Right cardiac atrium (tissue), 5 donors: ENCODE results near the gene VGF. TPM values are rescaled to one million over a fixed set of nuclear protein-coding genes. Genes with fewer than 3 reads are reported as not detected.

Source experiments
- ATAC-seq, 2 donors: fragments of 200-7000 bp; cut with Tn5 transposase; one replicate each; pipeline versions ENCODE4 v1.8.0 to v1.9.1; 2020; ENCODE audit warnings: moderate library complexity in 2 of 2, mild to moderate bottlenecking in 1 of 2
- DNase-seq, 3 donors: peaks; one replicate each; pipeline ENCODE4 v3.0.0-alpha.2; 2020
- H3K27ac ChIP-seq: one replicate; pipeline ENCODE4 v1.5.1; 2013; ENCODE audit warnings: mild to moderate bottlenecking, low read length, control low read depth, moderate library complexity
- H3K27me3 ChIP-seq: one replicate; pipeline ENCODE4 v1.6.1; 2013; ENCODE audit not compliant: control insufficient read depth, insufficient read depth
- H3K4me1 ChIP-seq: one replicate; pipeline ENCODE4 v1.6.1; 2013; ENCODE audit warnings: low read length; ENCODE audit not compliant: control insufficient read depth, insufficient read depth
- H3K4me3 ChIP-seq: one replicate; pipeline ENCODE4 v1.5.1; 2013; ENCODE audit warnings: low read length, control low read depth
- H3K9me3 ChIP-seq: one replicate; pipeline ENCODE4 v1.6.1; 2013; ENCODE audit warnings: low read length; ENCODE audit not compliant: control insufficient read depth
- WGBS: extraction: QIAGEN DNeasy Blood & Tissue Kit; methylation state at CpG from one replicate; pipeline ENCODE4 v1.1.7; 2013; 5-methylcytosine and 5-hydroxymethylcytosine counted together
- intact Hi-C, 4 donors: fragments of 100-400 bp; cut with DNase I; formaldehyde crosslinking; loops; one replicate each; pipeline versions ENCODE4 v1.11.0 to v1.14.0; 2022 to 2023
- polyA plus RNA-seq: library from polyadenylated mRNA; stranded (reverse); fragments of 200-250 nt; gene quantifications from one replicate; pipeline ENCODE4 v1.2.3, GENCODE V29; 2013
- total RNA-seq, 4 donors: library from RNA; stranded (reverse); fragmentation: NEBNext Ultra II Directional; extraction: Animal tissue kit (Norgen Biotek cat#: 25700); gene quantifications; one replicate each; pipeline ENCODE4 v1.2.1, GENCODE V29; 2021
- donor health status: healthy with polysubstance abuse.
- donor health status: DM: no; HTN: yes; CAD: no.
- donor health status: DM: no; HTN: no; CAD: no.
- donor health status: DM: no; HTN: yes; CAD: no; lungs with severe emphysema.
- donor health status: DM: yes; HTN: yes; CAD: no.

The VGF gene
- total and polyA plus RNA-seq, 5 donors, result 0.07 TPM; not detected in 4

- ATAC-seq (no peak), DNase-seq (no peak)
- H3K27me3 ChIP-seq, result no peaks in the 10 kb centered on the region
These were observed 20.0 kb upstream of the VGF start for GRCh38 chr7:101185258-101185839.

GRCh38 chr7:101180130-101180755 is 14.9 kb upstream of the VGF start, which contains the start of gene NAT16:
Gene NAT16 (minus strand): TSS chr7:101180293. CDS start chr7:101174807, 5,486 bp downstream.
- H3K27me3 ChIP-seq, result no peaks in the 10 kb centered on the region
- no peak for ATAC-seq
- H3K27ac ChIP-seq, result no peak within 1 kb of the TSS
- DNase-seq, result no peak
- peaks cover 3% of the 10 kb centered on the region for H3K4me1 ChIP-seq
- WGBS, result 3% methylated on average over 56 of the region's 56 CpGs
- no peaks in the 10 kb centered on the region for H3K9me3 ChIP-seq
- H3K4me3 ChIP-seq, result no peak within 1 kb of the TSS
- intact Hi-C loops, result no loop called here

More at GRCh38 chr7:101185258-101185839, 20.0 kb upstream of the VGF start:
- H3K9me3 ChIP-seq, result no peaks in the 10 kb centered on the region
- H3K27ac ChIP-seq, result no peak overlapping the region
- WGBS, result 48% methylated on average over 5 of the region's 5 CpGs
- no peak overlapping the region for H3K4me3 ChIP-seq
- no peaks in the 10 kb centered on the region for H3K4me1 ChIP-seq
- intact Hi-C loops, result loop anchor here in 1 of 4 donors (5.0 kb wide), 1 partner anchor 38 kb away; no protein-coding TSS in a partner anchor

GRCh38 chr7:101179713-101180112 is 14.3 kb upstream of the VGF start:
- DNase-seq (no peak), ATAC-seq (no peak)
- Histone ChIP-seq H3K27ac (no peak overlapping the region), H3K4me1 (peaks cover 3% of the 10 kb centered on the region), H3K4me3 (no peak overlapping the region), H3K27me3 (no peaks in the 10 kb centered on the region), H3K9me3 (no peaks in the 10 kb centered on the region)
- intact Hi-C loops, result no loop called here
- 1% methylated on average over 27 of the region's 27 CpGs for WGBS

- no peak for DNase-seq
- H3K27me3 ChIP-seq, result no peaks in the 10 kb centered on the region
- H3K27ac ChIP-seq, result no peak overlapping the region
- ATAC-seq, result no peak
- intact Hi-C loops, result no loop called here
- no peak overlapping the region for H3K4me3 ChIP-seq
- WGBS, result 2% methylated on average over 20 of the region's 20 CpGs
- peaks cover 3% of the 10 kb centered on the region for H3K4me1 ChIP-seq
- H3K9me3 ChIP-seq, result no peaks in the 10 kb centered on the region
These were observed 13.7 kb upstream of the VGF start for GRCh38 chr7:101179117-101179516.

- intact Hi-C loops, result no loop called here
- H3K27me3 ChIP-seq, result no peaks in the 10 kb centered on the region
- ATAC-seq (no peak), DNase-seq (no peak)
- H3K4me1 ChIP-seq, result peaks cover 3% of the 10 kb centered on the region
- no peak overlapping the region for H3K4me3 ChIP-seq
- H3K27ac ChIP-seq, result no peak overlapping the region
- no peaks in the 10 kb centered on the region for H3K9me3 ChIP-seq
- WGBS, result 54% methylated on average over 2 of the region's 2 CpGs
These were observed 12.3 kb upstream of the VGF start for GRCh38 chr7:101177644-101178043.

GRCh38 chr7:101175664-101176063 is 10.3 kb upstream of the VGF start:
- intact Hi-C loops, result no loop called here
- no peak for DNase-seq
- peaks cover 3% of the 10 kb centered on the region for H3K4me1 ChIP-seq

GRCh38 chr7:101174322-101174854 is 9.0 kb upstream of the VGF start:
- DNase-seq, result no peak
- H3K27me3 ChIP-seq, result no peaks in the 10 kb centered on the region
- H3K9me3 ChIP-seq, result no peaks in the 10 kb centered on the region
- no peak for ATAC-seq
- H3K27ac ChIP-seq, result no peak overlapping the region
- intact Hi-C loops, result no loop called here
- 2% methylated on average over 28 of the region's 28 CpGs for WGBS
- no peaks in the 10 kb centered on the region for H3K4me1 ChIP-seq
- H3K4me3 ChIP-seq, result no peak overlapping the region

More at GRCh38 chr7:101175664-101176063, 10.3 kb upstream of the VGF start:
- no peak overlapping the region for H3K27ac ChIP-seq
- H3K9me3 ChIP-seq, result no peaks in the 10 kb centered on the region
- 35% methylated on average over 3 of the region's 3 CpGs for WGBS
- no peak overlapping the region for H3K4me3 ChIP-seq
- no peak for ATAC-seq
- H3K27me3 ChIP-seq, result no peaks in the 10 kb centered on the region

GRCh38 chr7:101173752-101174244 is 8.4 kb upstream of the VGF start:
- no peaks in the 10 kb centered on the region for H3K9me3 ChIP-seq
- H3K4me1 ChIP-seq, result no peaks in the 10 kb centered on the region
- peak in 1 of 2 donors; percentile 24 for ATAC-seq
- WGBS, result 5% methylated on average over 16 of the region's 16 CpGs
- DNase-seq, result no peak
- intact Hi-C loops, result no loop called here
- no peak overlapping the region for H3K27ac ChIP-seq
- no peaks in the 10 kb centered on the region for H3K27me3 ChIP-seq
- no peak overlapping the region for H3K4me3 ChIP-seq

GRCh38 chr7:101172854-101173751 is 7.7 kb upstream of the VGF start:
- Histone ChIP-seq H3K4me3 (no peak overlapping the region), H3K27me3 (no peaks in the 10 kb centered on the region), H3K27ac (no peak overlapping the region), H3K9me3 (no peaks in the 10 kb centered on the region), H3K4me1 (no peaks in the 10 kb centered on the region)
- 2% methylated on average over 53 of the region's 53 CpGs for WGBS
- ATAC-seq, result peak; percentile 50 to 71
- intact Hi-C loops, result no loop called here
- peak; percentile 75 to 85 (median 81) for DNase-seq

- Histone ChIP-seq H3K27me3 (no peaks in the 10 kb centered on the region), H3K9me3 (no peaks in the 10 kb centered on the region), H3K4me3 (no peak overlapping the region), H3K27ac (no peak overlapping the region), H3K4me1 (no peaks in the 10 kb centered on the region)
- DNase-seq, result no peak
- intact Hi-C loops, result no loop called here
- ATAC-seq, result no peak
- 2% methylated on average over 79 of the region's 79 CpGs for whole genome bisulfite sequencing
These were observed 6.9 kb upstream of the VGF start for GRCh38 chr7:101172005-101172853.
